Activated naive CD4-positive, alpha-beta T cell treated with anti-CD3 and anti-CD28 coated beads, Interleukin-2, amount 10 ng/mL, durations not matched to agents 7 days and 5 days (primary cell): ENCODE data around the gene CDH26.
"Not testable (repeated sequence)": the region's sequence is repeated elsewhere in the genome, so short reads cannot be mapped to it uniquely, and the experiment has no call there.

Experiments used
- CTCF ChIA-PET: fragments of 350-600 bp; sonication (Branson Sonifier 250); formaldehyde crosslinking; loops from one replicate; lab custom pipeline; 2021; ENCODE audit warnings: antibody characterized with exemption; lab: Charles Lee
- DNase-seq: peaks from one replicate; pipeline ENCODE4 v3.0.0-alpha.2; 2020
- H3K27ac Mint-ChIP-seq: one replicate; pipeline ENCODE4 v1.8.0; 2021; ENCODE audit warnings: mild to moderate bottlenecking, moderate library complexity, mixed read lengths
- H3K27me3 Mint-ChIP-seq: one replicate; pipeline ENCODE4 v1.8.0; 2021; ENCODE audit warnings: mild to moderate bottlenecking, mixed read lengths
- H3K36me3 Mint-ChIP-seq: one replicate; pipeline ENCODE4 v1.8.0; 2021; ENCODE audit warnings: mixed read lengths
- H3K4me1 Mint-ChIP-seq: one replicate; pipeline ENCODE4 v1.8.0; 2021; ENCODE audit warnings: mixed read lengths
- H3K4me3 Mint-ChIP-seq: one replicate; pipeline ENCODE4 v1.8.0; 2021; ENCODE audit warnings: mild to moderate bottlenecking, moderate library complexity, mixed read lengths
- H3K9me3 Mint-ChIP-seq: one replicate; pipeline ENCODE4 v1.8.0; 2021; ENCODE audit warnings: mixed read lengths

The CDH26 gene

GRCh38 chr20:59948212-59948611 lies 10.0 kb upstream of the CDH26 start:
- Mint-ChIP-seq H3K27ac (peak overlapping the region; percentile 95), H3K4me1 (peaks cover 33% of the 10 kb centered on the region), H3K27me3 (no peaks in the 10 kb centered on the region)

GRCh38 chr20:59948828-59949720 lies 9.1 kb upstream of the CDH26 start:
- peak; percentile 52 for DNase-seq
- peaks cover 33% of the 10 kb centered on the region for H3K4me1 Mint-ChIP-seq
- peak overlapping the region; percentile 42 for H3K4me3 Mint-ChIP-seq
- H3K36me3 Mint-ChIP-seq = peaks cover 18% of the 10 kb centered on the region
- no peaks in the 10 kb centered on the region for H3K9me3 Mint-ChIP-seq
- CTCF ChIA-PET = interaction anchor here (0.7 to 3.9 kb wide), 8 partner anchors 9 to 316 kb away, joined by 3 to 16 read pairs (median 4); partner anchors contain the start of genes FAM217B, PPP1R3D and SYCP2
- H3K27ac Mint-ChIP-seq = peak overlapping the region; percentile 95
- no peaks in the 10 kb centered on the region for H3K27me3 Mint-ChIP-seq

More at GRCh38 chr20:59948212-59948611, 10.0 kb upstream of the CDH26 start:
- Mint-ChIP-seq H3K4me3 (no peak overlapping the region), H3K9me3 (no peaks in the 10 kb centered on the region), H3K36me3 (peaks cover 22% of the 10 kb centered on the region)
- CTCF ChIA-PET = interaction anchor here (0.7 to 3.9 kb wide), 7 partner anchors 8 to 317 kb away, joined by 3 to 16 read pairs (median 4); partner anchors contain the start of genes FAM217B, PPP1R3D and SYCP2
- DNase-seq = no peak

GRCh38 chr20:59949911-59950310 lies 8.3 kb upstream of the CDH26 start:
- CTCF ChIA-PET = interaction anchor here (0.7 to 1.7 kb wide), 4 partner anchors 16 to 314 kb away, joined by 4 to 5 read pairs (median 4); partner anchors contain the start of gene SYCP2

GRCh38 chr20:59954718-59955117 lies 3.5 kb upstream of the CDH26 start:
- Mint-ChIP-seq H3K4me3 (no peak overlapping the region), H3K27ac (no peak overlapping the region), H3K36me3 (no peaks in the 10 kb centered on the region), H3K9me3 (no peaks in the 10 kb centered on the region), H3K27me3 (no peaks in the 10 kb centered on the region), H3K4me1 (no peaks in the 10 kb centered on the region)
- no peak for DNase-seq
- CTCF ChIA-PET = interaction anchor here (1.0 to 2.0 kb wide), 3 partner anchors 15 to 102 kb away, joined by 3 to 5 read pairs (median 3); partner anchors contain the start of genes FAM217B and PPP1R3D

More at GRCh38 chr20:59949911-59950310, 8.3 kb upstream of the CDH26 start:
- Mint-ChIP-seq H3K36me3 (peaks cover 10% of the 10 kb centered on the region), H3K9me3 (no peaks in the 10 kb centered on the region), H3K4me1 (peaks cover 32% of the 10 kb centered on the region), H3K27ac (peak overlapping the region; percentile 14), H3K4me3 (no peak overlapping the region), H3K27me3 (no peaks in the 10 kb centered on the region)
- DNase-seq = no peak

GRCh38 chr20:59955131-59955796 lies 3.0 kb upstream of the CDH26 start:
- H3K27me3 Mint-ChIP-seq = no peaks in the 10 kb centered on the region
- H3K36me3 Mint-ChIP-seq = no peaks in the 10 kb centered on the region
- H3K4me1 Mint-ChIP-seq = no peaks in the 10 kb centered on the region
- CTCF ChIA-PET = interaction anchor here (0.7 to 2.0 kb wide), 5 partner anchors 15 to 1274 kb away, joined by 3 to 5 read pairs (median 3); partner anchors contain the start of genes FAM217B and PPP1R3D
- no peak overlapping the region for H3K27ac Mint-ChIP-seq
- H3K4me3 Mint-ChIP-seq = no peak overlapping the region
- peak; percentile 23 for DNase-seq
- H3K9me3 Mint-ChIP-seq = no peaks in the 10 kb centered on the region

- H3K4me1 Mint-ChIP-seq, H3K9me3 Mint-ChIP-seq, CTCF ChIA-PET, H3K27me3 Mint-ChIP-seq, H3K27ac Mint-ChIP-seq, H3K4me3 Mint-ChIP-seq, H3K36me3 Mint-ChIP-seq, DNase-seq: not testable (repeated sequence)
Measured at GRCh38 chr20:59957568-59957967, 655 bp upstream of the CDH26 start.

GRCh38 chr20:59958626-59959025 lies 403 bp downstream of the CDH26 start:
- Mint-ChIP-seq H3K9me3 (no peaks in the 10 kb centered on the region), H3K27me3 (no peaks in the 10 kb centered on the region), H3K27ac (no peak overlapping the region), H3K4me3 (no peak overlapping the region), H3K4me1 (no peaks in the 10 kb centered on the region), H3K36me3 (no peaks in the 10 kb centered on the region)
- DNase-seq = no peak
- CTCF ChIA-PET = no interaction called here

GRCh38 chr20:59961423-59961822 lies 3.2 kb downstream of the CDH26 start:
- Mint-ChIP-seq H3K27me3 (no peaks in the 10 kb centered on the region), H3K4me3 (no peak overlapping the region), H3K4me1 (no peaks in the 10 kb centered on the region), H3K36me3 (no peaks in the 10 kb centered on the region), H3K27ac (no peak overlapping the region), H3K9me3 (no peaks in the 10 kb centered on the region)
- no peak for DNase-seq
- CTCF ChIA-PET = no interaction called here

- H3K4me3 Mint-ChIP-seq = no peak overlapping the region
- no peak for DNase-seq
- no peaks in the 10 kb centered on the region for H3K9me3 Mint-ChIP-seq
- H3K27ac Mint-ChIP-seq = no peak overlapping the region
- no peaks in the 10 kb centered on the region for H3K36me3 Mint-ChIP-seq
- CTCF ChIA-PET = interaction anchor here (1.1 kb wide), 1 partner anchor 248 kb away, joined by 4 read pairs; no protein-coding TSS in a partner anchor
- H3K4me1 Mint-ChIP-seq = no peaks in the 10 kb centered on the region
- no peaks in the 10 kb centered on the region for H3K27me3 Mint-ChIP-seq
Measured at GRCh38 chr20:59962155-59962554, 3.9 kb downstream of the CDH26 start.

GRCh38 chr20:59966428-59966827 lies 8.2 kb downstream of the CDH26 start:
- H3K36me3 Mint-ChIP-seq = no peaks in the 10 kb centered on the region
- no peak for DNase-seq
- H3K9me3 Mint-ChIP-seq = no peaks in the 10 kb centered on the region
- H3K4me1 Mint-ChIP-seq = no peaks in the 10 kb centered on the region
- H3K27me3 Mint-ChIP-seq = peaks cover 7% of the 10 kb centered on the region
- CTCF ChIA-PET = no interaction called here
- H3K27ac Mint-ChIP-seq = no peak overlapping the region
- H3K4me3 Mint-ChIP-seq = no peak overlapping the region

- Mint-ChIP-seq H3K4me3 (no peak overlapping the region), H3K27ac (no peak overlapping the region), H3K27me3 (peaks cover 7% of the 10 kb centered on the region), H3K36me3 (no peaks in the 10 kb centered on the region), H3K9me3 (no peaks in the 10 kb centered on the region), H3K4me1 (no peaks in the 10 kb centered on the region)
- no peak for DNase-seq
- CTCF ChIA-PET = no interaction called here
Measured at GRCh38 chr20:59971428-59971827, 13.2 kb downstream of the CDH26 start.

GRCh38 chr20:59972037-59972801 lies 14.0 kb downstream of the CDH26 start:
- no peak overlapping the region for H3K4me3 Mint-ChIP-seq
- DNase-seq = no peak
- H3K9me3 Mint-ChIP-seq = no peaks in the 10 kb centered on the region
- no peaks in the 10 kb centered on the region for H3K4me1 Mint-ChIP-seq
- H3K36me3 Mint-ChIP-seq = no peaks in the 10 kb centered on the region
- CTCF ChIA-PET = no interaction called here
- H3K27ac Mint-ChIP-seq = no peak overlapping the region
- H3K27me3 Mint-ChIP-seq = peaks cover 7% of the 10 kb centered on the region

- H3K9me3 Mint-ChIP-seq = no peaks in the 10 kb centered on the region
- H3K27ac Mint-ChIP-seq = no peak overlapping the region
- no peaks in the 10 kb centered on the region for H3K36me3 Mint-ChIP-seq
- H3K27me3 Mint-ChIP-seq = no peaks in the 10 kb centered on the region
- CTCF ChIA-PET = no interaction called here
- no peak overlapping the region for H3K4me3 Mint-ChIP-seq
- DNase-seq = no peak
- H3K4me1 Mint-ChIP-seq = no peaks in the 10 kb centered on the region
Measured at GRCh38 chr20:59976156-59976782, 18.0 kb downstream of the CDH26 start.
